NCI-H345 (cell line): Measurements from ENCODE around the gene XPO6.

ENCODE experiments used
- DNase-seq: peaks from one replicate; lab custom pipeline; 2025; lab: John Stamatoyannopoulos, UW

The XPO6 gene

GRCh38 chr16:28089992-28090365 is 121.8 kb downstream of the XPO6 start:
- DNase-seq = no peak

GRCh38 chr16:28089205-28089991 is 122.4 kb downstream of the XPO6 start:
- DNase-seq = no peak

- DNase-seq = no peak
Observed at GRCh38 chr16:28087675-28088300, 124.0 kb downstream of the XPO6 start.

DNA sequence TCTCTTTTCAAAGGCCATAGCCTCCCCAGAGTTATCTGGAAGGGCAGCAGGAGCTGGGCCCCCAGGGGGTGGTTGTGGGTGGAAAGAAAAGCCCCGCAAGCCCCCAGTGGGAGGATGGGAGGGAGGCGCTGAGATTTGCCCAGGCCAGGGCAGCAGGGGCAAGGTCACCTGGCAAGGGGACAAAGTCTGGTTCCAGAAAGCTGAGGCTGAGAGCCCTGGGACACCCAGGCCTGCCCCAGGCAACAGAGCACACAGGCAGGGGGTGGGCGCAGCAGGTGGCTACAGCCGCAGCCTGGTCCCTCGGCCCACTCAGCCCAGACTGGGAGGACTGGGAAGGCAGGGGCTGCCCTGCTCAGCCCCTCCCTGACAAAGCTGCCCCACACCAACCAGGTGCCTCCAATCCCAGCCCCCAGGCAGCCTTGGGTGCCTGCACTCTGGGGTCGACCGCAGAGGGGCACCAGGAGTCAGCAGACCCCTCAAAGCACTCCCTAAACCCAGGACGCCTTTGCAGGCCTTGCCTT is 124.6 kb downstream of the XPO6 start:
- no peak for DNase-seq

DNA sequence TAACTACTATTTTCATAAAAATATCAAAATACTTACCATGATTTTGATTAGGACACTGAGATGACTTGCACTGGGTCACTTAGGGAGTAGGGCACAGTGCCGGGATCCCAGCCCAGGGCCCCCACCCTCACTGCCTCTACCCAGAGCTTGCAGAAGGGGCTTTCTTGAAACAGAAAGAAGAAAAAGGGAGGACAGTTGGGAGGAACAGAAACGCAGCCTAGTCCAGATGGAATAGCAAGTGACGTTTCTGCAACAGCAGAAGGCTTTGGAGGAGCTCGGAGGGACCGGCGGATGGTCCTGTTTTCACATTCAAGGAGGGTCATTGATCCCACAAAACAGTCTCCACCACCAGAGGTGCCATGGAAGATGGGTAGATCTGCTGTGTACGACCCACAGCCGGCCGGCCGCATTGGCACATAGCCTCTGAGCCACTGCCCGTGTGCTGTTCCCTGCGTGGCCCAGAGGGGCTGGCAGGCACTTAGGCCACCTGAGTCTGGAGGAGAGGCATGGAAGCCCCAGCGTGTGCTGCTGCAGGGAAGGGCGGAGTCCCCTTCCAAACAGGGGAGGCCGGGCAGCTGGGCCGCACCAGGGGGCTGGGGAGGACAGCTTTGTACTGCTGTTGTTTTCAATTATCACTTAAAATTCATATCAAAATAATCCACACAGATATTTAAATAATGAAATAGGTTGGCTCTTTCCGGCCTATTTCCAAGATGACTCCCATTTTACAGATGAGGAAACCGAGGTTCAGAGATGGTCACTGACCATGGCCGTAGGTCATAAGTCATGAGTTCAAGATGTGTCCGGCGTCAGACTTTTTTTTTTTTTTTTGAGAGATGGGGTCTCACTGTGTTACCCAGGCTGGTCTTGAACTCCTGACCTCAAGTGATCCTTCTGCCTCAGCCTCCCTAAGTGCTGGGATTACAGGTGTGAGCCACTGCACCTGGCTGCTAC is 125.3 kb downstream of the XPO6 start:
- no peak for DNase-seq

DNA sequence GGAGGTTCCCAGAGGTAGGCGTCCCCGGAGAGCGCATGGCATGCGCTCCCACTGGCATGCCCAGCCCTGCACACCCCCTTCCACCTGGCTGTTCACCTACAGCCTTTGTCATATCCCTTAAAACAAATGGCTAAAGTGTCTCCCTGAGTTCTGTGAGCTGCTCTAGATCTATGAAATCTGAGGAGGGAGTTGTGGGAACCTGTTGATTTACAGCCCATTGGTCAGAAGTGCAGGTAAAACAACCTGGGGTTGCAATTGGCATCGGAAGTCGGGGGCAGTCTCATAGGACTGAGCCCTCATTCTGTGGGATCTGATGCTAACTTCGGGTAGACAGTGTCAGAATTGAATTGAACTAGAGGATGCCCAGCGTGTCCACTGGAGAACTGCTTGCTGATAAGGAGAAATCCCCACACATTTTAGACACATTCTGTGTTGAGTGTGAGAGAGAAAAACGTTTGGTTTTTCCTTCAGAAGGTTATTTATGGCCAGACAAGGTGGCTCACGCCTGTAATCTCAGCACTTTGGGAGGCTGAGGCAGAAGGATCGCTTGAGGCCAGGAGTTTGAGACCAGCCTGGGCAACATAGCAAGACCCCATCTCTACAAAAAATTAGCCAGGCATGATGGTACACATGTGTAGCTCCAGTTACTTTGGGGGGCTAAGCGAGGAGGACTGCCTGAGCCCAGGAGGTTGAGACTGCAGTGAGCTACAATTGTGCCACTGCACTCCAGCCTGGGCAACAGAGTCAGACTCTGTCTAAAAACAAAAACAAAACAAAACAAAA is 126.2 kb downstream of the XPO6 start:
- no peak for DNase-seq

GRCh38 chr16:28084209-28084608 is 127.6 kb downstream of the XPO6 start:
- no peak for DNase-seq

DNA sequence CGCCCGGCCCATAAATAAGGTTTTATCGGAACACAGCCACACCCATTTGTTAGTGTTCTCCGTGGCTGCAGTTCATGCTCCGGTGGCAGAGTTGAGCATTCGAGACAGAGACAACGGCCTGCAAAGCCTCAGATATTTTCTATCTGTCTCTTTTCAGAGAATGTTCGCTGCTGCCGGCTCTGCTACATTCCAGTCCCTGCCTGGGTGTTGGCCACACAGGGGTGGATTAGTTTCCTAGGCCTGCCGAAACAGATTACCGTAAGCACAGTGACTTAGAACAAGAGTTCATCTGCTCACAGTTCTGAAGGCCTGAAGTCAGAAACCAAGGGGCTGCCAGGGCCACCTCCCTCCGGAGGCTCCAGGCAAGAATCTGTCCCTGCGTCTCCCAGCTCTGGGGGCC is 129.1 kb downstream of the XPO6 start:
- no peak for DNase-seq

DNA sequence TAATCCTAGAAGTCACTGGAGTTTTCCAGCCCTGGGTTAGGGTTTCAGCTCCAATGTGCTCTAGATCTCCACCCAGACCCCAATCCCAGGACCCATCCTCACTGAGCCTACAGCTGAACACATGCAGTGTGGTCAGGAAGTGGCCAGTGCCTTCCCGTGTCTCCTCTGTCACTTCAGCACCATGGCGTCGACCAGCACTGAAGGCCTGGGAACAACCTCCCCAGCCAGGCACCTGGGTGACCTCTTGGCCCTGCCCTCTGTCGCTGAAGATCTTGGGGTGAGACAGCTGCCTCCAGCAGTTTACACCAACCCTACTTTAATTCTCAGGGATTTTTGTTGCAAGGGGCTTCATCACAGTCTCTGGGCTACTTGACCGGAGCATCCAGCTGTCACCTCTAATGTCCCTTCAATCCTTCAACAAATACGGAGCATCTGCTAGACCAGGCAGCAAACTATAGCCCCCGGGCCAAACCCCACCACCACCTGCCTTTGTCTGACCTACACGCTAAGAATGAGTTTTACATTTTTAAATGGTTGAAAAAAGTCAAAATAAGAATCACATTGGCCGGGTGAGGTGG is 130.3 kb downstream of the XPO6 start:
- no peak for DNase-seq

- DNase-seq = no peak
Observed at GRCh38 chr16:28078261-28078660, 133.5 kb downstream of the XPO6 start.

- DNase-seq = no peak
Observed at GRCh38 chr16:28073836-28074235, 137.9 kb downstream of the XPO6 start.

DNA sequence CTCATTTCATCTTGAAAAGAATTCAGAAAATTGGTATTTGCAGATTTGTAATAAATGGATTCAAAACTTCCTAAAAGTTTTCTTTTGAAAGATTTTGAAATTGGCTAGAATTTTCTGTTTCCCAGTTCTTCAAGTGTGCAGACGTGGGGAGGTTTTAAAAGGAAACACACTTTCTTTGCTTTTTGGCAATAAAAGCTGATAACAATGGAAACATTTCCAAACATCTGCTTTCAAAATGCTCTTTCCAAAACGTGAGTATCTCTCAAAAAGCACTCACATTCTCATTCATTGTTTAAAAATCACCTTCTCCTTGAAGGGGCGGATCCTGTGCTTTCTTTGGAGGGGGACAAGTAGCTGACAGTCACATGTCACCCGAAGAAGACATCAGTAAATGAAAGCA is 139.7 kb downstream of the XPO6 start:
- no peak for DNase-seq

DNA sequence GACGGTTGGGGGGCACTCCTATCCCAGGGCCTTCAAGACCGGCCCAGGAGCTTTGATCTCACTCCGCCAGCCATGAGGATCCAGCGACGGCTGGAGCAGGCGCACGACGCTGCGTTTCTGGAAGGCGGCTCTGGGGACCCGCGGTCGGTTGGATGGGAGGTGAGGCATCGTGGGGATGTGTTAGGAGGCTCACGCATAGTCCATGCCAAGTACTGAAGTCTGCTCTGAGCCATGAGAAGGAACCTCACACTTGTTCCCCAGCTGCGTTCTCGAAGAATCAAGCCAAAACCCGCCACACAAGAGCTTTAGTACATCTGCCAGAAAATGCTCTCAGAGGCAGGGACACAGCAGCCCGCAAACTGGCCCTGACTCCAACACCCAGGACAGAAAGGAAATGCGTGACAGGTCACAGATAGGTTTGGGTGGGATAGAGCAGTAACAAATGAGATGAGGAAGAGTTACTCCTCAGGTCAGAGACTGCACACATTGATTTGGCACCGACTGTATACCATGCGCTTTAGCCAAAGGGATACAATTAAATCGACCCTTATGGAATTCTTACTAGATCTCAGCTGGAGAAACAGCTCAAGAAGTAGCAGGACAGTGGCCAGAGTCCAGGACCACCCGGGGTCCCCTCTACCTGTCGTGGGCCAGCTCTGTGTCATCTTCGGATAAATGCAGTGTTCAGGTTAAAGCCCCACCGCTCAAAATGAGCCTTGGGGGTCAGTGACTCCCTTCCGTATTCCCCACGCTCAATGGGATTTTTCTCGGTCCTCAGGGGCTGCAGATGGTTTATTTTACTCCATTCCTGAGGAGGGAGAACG is 141.6 kb downstream of the XPO6 start:
- no peak for DNase-seq

DNA sequence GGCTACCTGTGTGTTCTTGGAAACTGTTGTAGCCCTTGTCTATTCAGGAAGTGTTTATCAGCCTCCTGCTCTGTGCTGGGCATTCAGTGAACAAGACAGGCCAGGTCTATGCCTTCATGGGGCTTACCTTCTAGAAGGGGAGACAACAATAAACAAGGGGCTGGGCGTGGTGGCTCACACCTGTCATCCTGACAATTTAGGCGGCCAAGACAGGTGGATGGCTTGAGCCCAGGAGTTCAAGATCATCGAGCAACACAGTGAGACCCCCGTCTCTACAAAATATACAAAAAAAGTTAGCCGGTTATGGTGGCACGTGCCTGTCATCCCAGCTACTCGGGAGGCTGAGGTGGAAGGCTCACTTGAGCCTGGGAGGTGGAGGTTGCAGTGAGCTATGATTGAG is 142.8 kb downstream of the XPO6 start:
- no peak for DNase-seq

- no peak for DNase-seq
Observed at GRCh38 chr16:28067604-28068379, 144.0 kb downstream of the XPO6 start.

- no peak for DNase-seq
Observed at GRCh38 chr16:28064706-28065249, 147.0 kb downstream of the XPO6 start.

- no peak for DNase-seq
Observed at GRCh38 chr16:28064150-28064549, 147.6 kb downstream of the XPO6 start.

DNA sequence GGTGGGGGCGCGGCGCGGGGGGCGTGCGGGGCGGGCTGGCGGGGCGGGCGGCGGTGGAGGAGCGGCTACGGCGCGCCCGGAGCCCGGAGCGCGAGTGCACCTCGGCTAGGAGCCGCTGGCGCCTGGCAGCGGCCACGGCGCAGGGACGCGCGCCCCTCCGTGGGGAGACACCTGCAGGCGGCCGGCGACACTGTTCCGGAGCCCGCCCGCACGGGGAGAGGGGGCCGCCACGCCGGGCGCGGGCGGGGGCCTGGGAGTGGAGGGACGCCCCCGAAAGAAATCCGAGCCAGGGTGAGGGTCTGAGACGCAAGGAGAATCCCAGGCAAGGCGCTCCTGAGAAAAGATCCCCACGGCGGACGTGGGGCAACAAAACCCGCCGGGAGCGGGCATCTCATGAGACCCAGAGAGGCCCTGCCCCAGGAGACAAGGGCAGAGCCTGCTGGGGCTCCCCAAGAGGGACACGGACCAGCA is 148.1 kb downstream of the XPO6 start, which contains the start of gene GSG1L:
TSS of gene GSG1L (minus strand) at position 124 of the 471 bp plus-strand sequence. CDS start 290 bp downstream, outside the sequence.
- no peak for DNase-seq
